Right cardiac atrium (tissue), 5 donors: Measurements from ENCODE around the gene DYNC1I1. TPM values are rescaled to one million over a fixed set of nuclear protein-coding genes. Genes with fewer than 3 reads are reported as not detected.
"Not testable (repeated sequence)": the region's sequence is repeated elsewhere in the genome, so short reads cannot be mapped to it uniquely, and the experiment has no call there.

Experiments
- ATAC-seq, 2 donors: fragments of 200-7000 bp; cut with Tn5 transposase; one replicate each; pipeline versions ENCODE4 v1.8.0 to v1.9.1; 2020; ENCODE audit warnings: moderate library complexity in 2 of 2, mild to moderate bottlenecking in 1 of 2
- DNase-seq, 3 donors: peaks; one replicate each; pipeline ENCODE4 v3.0.0-alpha.2; 2020
- H3K27ac ChIP-seq: one replicate; pipeline ENCODE4 v1.5.1; 2013; ENCODE audit warnings: mild to moderate bottlenecking, low read length, control low read depth, moderate library complexity
- H3K27me3 ChIP-seq: one replicate; pipeline ENCODE4 v1.6.1; 2013; ENCODE audit not compliant: control insufficient read depth, insufficient read depth
- H3K4me1 ChIP-seq: one replicate; pipeline ENCODE4 v1.6.1; 2013; ENCODE audit warnings: low read length; ENCODE audit not compliant: control insufficient read depth, insufficient read depth
- H3K4me3 ChIP-seq: one replicate; pipeline ENCODE4 v1.5.1; 2013; ENCODE audit warnings: low read length, control low read depth
- H3K9me3 ChIP-seq: one replicate; pipeline ENCODE4 v1.6.1; 2013; ENCODE audit warnings: low read length; ENCODE audit not compliant: control insufficient read depth
- WGBS: extraction: QIAGEN DNeasy Blood & Tissue Kit; methylation state at CpG from one replicate; pipeline ENCODE4 v1.1.7; 2013; 5-methylcytosine and 5-hydroxymethylcytosine counted together
- intact Hi-C, 4 donors: fragments of 100-400 bp; cut with DNase I; formaldehyde crosslinking; loops; one replicate each; pipeline versions ENCODE4 v1.11.0 to v1.14.0; 2022 to 2023
- polyA plus RNA-seq: library from polyadenylated mRNA; stranded (reverse); fragments of 200-250 nt; gene quantifications from one replicate; pipeline ENCODE4 v1.2.3, GENCODE V29; 2013
- total RNA-seq, 4 donors: library from RNA; stranded (reverse); fragmentation: NEBNext Ultra II Directional; extraction: Animal tissue kit (Norgen Biotek cat#: 25700); gene quantifications; one replicate each; pipeline ENCODE4 v1.2.1, GENCODE V29; 2021
- donor health status: healthy with polysubstance abuse.
- donor health status: DM: no; HTN: yes; CAD: no.
- donor health status: DM: no; HTN: no; CAD: no.
- donor health status: DM: no; HTN: yes; CAD: no; lungs with severe emphysema.
- donor health status: DM: yes; HTN: yes; CAD: no.

DYNC1I1 gene
- total and polyA plus RNA-seq, 5 donors, result 11.0 to 29.8 (median 20.5) TPM

- WGBS, result 85% methylated on average over 6 of the region's 6 CpGs
- intact Hi-C loops, result no loop called here
- DNase-seq, result no peak
These were observed 159.3 kb downstream of the DYNC1I1 start for GRCh38 chr7:95931460-95932232.

GRCh38 chr7:95933618-95934017 lies 161.3 kb downstream of the DYNC1I1 start:
- Histone ChIP-seq H3K27me3 (no peaks in the 10 kb centered on the region), H3K27ac (no peak overlapping the region), H3K4me3 (no peak overlapping the region), H3K9me3 (no peaks in the 10 kb centered on the region), H3K4me1 (no peaks in the 10 kb centered on the region)
- 64% methylated on average over 4 of the region's 4 CpGs for WGBS
- DNase-seq, result no peak
- ATAC-seq, result no peak
- intact Hi-C loops, result no loop called here

More at GRCh38 chr7:95931460-95932232, 159.3 kb downstream of the DYNC1I1 start:
- H3K4me1 ChIP-seq, result peaks cover 4% of the 10 kb centered on the region
- no peaks in the 10 kb centered on the region for H3K9me3 ChIP-seq
- no peak for ATAC-seq
- H3K27me3 ChIP-seq, result no peaks in the 10 kb centered on the region
- H3K27ac ChIP-seq, result no peak overlapping the region
- H3K4me3 ChIP-seq, result no peak overlapping the region

DNA sequence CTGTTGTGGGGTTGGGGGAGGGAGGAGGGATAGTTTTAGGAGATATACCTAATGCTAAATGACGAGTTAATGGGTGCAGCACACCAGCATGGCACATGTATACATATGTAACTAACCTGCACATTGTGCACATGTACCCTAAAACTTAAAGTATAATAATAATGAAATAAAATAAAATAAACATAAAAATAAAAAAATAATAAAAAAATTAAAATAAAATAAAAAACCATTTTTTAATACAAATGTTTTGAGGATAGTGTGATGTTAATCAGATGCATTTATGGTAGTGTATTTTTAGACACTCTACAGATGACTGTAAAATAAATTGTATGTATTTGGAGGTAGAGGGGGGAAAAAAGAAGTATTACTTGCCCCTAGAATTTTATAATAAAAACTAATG lies 172.5 kb downstream of the DYNC1I1 start:
- no CpG with 5 or more reads among the region's 1 CpG for WGBS
- H3K9me3 ChIP-seq, H3K4me1 ChIP-seq, H3K4me3 ChIP-seq, H3K27me3 ChIP-seq, H3K27ac ChIP-seq, ATAC-seq, intact Hi-C loops, DNase-seq: not testable (repeated sequence)

GRCh38 chr7:95950698-95951097 lies 178.3 kb downstream of the DYNC1I1 start:
- DNase-seq (no peak), ATAC-seq (no peak)
- Histone ChIP-seq H3K9me3 (no peaks in the 10 kb centered on the region), H3K4me1 (no peaks in the 10 kb centered on the region), H3K27ac (no peak overlapping the region), H3K27me3 (no peaks in the 10 kb centered on the region), H3K4me3 (no peak overlapping the region)
- WGBS, result 88% methylated on average over 1 of the region's 1 CpG
- intact Hi-C loops, result no loop called here

DNA sequence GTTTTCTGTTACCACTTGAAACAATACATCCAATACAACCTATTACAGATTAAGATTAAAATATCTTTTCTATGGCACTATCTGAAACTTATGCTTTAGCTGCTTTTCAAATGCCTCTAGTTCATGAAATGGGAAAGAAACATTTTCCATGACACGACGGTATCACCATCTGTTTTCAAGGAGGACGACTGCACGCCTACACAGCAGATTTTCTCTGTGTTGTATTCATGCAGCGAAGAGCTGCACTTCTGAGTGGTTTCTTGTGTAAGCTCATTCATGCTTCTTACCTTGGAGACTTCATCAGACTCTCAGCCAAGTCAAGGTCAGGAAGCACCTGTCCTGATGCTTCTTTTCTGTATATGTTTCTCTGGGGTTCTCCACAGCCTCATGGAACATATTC lies 179.2 kb downstream of the DYNC1I1 start:
- H3K27ac ChIP-seq, result no peak overlapping the region
- no peak overlapping the region for H3K4me3 ChIP-seq
- H3K27me3 ChIP-seq, result no peaks in the 10 kb centered on the region
- H3K9me3 ChIP-seq, result no peaks in the 10 kb centered on the region
- DNase-seq, result no peak
- ATAC-seq, result no peak
- intact Hi-C loops, result no loop called here
- H3K4me1 ChIP-seq, result no peaks in the 10 kb centered on the region
- 84% methylated on average over 5 of the region's 5 CpGs for WGBS

GRCh38 chr7:95951997-95952795 lies 179.8 kb downstream of the DYNC1I1 start:
- intact Hi-C loops, result no loop called here

GRCh38 chr7:95952851-95953250 lies 180.5 kb downstream of the DYNC1I1 start:
- Histone ChIP-seq H3K4me3 (no peak overlapping the region), H3K9me3 (no peaks in the 10 kb centered on the region), H3K27me3 (no peaks in the 10 kb centered on the region), H3K27ac (no peak overlapping the region), H3K4me1 (no peaks in the 10 kb centered on the region)
- DNase-seq (no peak), ATAC-seq (no peak)
- intact Hi-C loops, result no loop called here
- 64% methylated on average over 1 of the region's 1 CpG for WGBS

More at GRCh38 chr7:95951997-95952795, 179.8 kb downstream of the DYNC1I1 start:
- Histone ChIP-seq H3K27ac (no peak overlapping the region), H3K4me3 (no peak overlapping the region), H3K27me3 (no peaks in the 10 kb centered on the region), H3K9me3 (no peaks in the 10 kb centered on the region), H3K4me1 (no peaks in the 10 kb centered on the region)
- ATAC-seq, result no peak
- WGBS, result 81% methylated on average over 8 of the region's 8 CpGs
- no peak for DNase-seq

DNA sequence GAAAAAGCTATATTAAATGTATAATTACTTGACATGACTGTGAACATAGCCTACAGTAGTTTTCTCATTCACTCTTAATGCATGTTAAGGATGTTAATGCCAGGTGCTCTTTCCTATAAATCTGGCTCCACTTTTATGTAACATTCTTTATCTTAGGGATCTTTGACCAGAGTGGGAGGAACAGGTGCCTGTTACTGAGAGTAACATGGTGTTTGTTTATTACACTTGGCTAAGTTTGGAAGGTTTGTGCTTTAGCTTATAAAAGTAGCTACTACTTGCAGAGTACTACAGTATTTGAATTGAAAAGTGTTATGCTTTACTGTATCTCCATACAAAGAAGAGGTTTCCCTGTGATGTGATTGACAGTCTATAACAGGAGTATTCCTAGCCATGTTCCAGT lies 183.4 kb downstream of the DYNC1I1 start:
- intact Hi-C loops, result no loop called here
- Histone ChIP-seq H3K27me3 (no peaks in the 10 kb centered on the region), H3K9me3 (no peaks in the 10 kb centered on the region), H3K4me1 (no peaks in the 10 kb centered on the region), H3K27ac (no peak overlapping the region), H3K4me3 (no peak overlapping the region)
- ATAC-seq, result no peak
- DNase-seq, result no peak

DNA sequence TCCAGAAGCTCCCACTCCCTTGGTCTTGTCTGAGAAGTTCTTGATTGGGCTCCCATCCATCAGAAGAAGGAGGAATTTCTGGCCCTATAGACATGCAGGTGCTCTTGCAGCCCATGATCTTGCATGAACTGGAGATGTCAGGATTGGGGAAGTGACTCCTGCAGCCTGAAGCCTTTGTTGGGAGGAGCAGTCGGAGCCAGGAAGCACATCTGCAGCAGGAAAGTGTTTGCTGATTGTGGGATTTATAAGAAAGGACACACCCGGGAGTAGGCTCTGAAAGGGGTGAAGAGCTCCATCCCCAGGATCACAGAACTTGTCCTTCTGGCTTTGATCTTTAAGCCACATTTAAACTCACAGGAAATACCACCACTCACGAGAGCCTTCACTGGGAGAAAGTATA lies 185.2 kb downstream of the DYNC1I1 start:
- Histone ChIP-seq H3K27me3 (no peaks in the 10 kb centered on the region), H3K4me1 (no peaks in the 10 kb centered on the region), H3K27ac (no peak overlapping the region), H3K9me3 (no peaks in the 10 kb centered on the region), H3K4me3 (no peak overlapping the region)
- DNase-seq, result no peak
- no peak for ATAC-seq
- WGBS, result 63% methylated on average over 3 of the region's 3 CpGs
- intact Hi-C loops, result no loop called here

DNA sequence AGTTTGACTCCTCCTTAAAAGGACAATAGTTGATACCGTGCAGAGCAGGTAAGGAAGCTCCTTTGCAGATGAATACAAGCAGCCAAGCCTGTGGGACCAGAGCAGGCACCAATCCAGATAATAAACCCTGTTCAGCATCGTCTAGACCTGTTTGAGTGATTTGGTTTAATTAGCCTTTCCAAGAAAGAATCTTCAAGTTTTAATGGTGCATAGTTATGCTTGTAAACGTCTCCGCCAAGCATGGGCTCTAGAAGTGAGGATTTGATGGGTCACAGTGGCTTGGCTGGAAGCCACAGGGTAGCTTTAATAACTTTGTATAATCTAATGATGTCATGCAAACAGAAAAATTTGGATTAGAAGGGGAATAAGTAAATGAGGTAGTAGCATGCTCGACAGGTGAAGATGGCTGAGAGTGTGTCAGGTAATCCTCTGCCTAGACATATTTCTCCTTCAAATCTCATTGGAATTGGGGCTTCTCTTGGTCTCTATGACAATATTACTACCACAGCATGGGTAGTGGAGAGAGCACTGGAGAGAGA lies 188.4 kb downstream of the DYNC1I1 start:
- intact Hi-C loops, result no loop called here

GRCh38 chr7:95963446-95963990 lies 191.2 kb downstream of the DYNC1I1 start:
- ATAC-seq (no peak), DNase-seq (no peak)
- Histone ChIP-seq H3K9me3 (no peaks in the 10 kb centered on the region), H3K4me1 (no peaks in the 10 kb centered on the region), H3K4me3 (no peak overlapping the region), H3K27me3 (no peaks in the 10 kb centered on the region), H3K27ac (no peak overlapping the region)
- intact Hi-C loops, result no loop called here
- 25% methylated on average over 1 of the region's 1 CpG for WGBS

More for the DNA sequence above, 188.4 kb downstream of the DYNC1I1 start:
- DNase-seq (no peak), ATAC-seq (no peak)
- WGBS, result 81% methylated on average over 5 of the region's 5 CpGs
- Histone ChIP-seq H3K4me3 (no peak overlapping the region), H3K27ac (no peak overlapping the region), H3K9me3 (no peaks in the 10 kb centered on the region), H3K4me1 (no peaks in the 10 kb centered on the region), H3K27me3 (no peaks in the 10 kb centered on the region)
